GM08714 (cell line): ENCODE results near the gene ADORA2A.
A peak's percentile ranks its signal among the peaks of the same experiment; 100 is the strongest.

Experiments
- H3K4me3 ChIP-seq: fragments of 200-500 bp; sonication (Bioruptor generic); 2 replicates; pipeline ENCODE4 v1.5.1; 2014; ENCODE audit warnings: mild to moderate bottlenecking, low read length, inconsistent platforms
- ZNF274 ChIP-seq: IDR thresholded peaks from 2 replicates; pipeline ENCODE4 v1.6.1; 2012; ENCODE audit warnings: mild to moderate bottlenecking, low read depth, low read length

ADORA2A gene

GRCh38 chr22:24394254-24394653, 33.1 kb upstream of the ADORA2A start:
- no peak for TF ChIP-seq ZNF274
- H3K4me3 ChIP-seq = no peak overlapping the region

GRCh38 chr22:24398409-24398808, 29.0 kb upstream of the ADORA2A start:
- TF ChIP-seq ZNF274 = no peak
- H3K4me3 ChIP-seq = no peak overlapping the region

- no peak for TF ChIP-seq ZNF274
- H3K4me3 ChIP-seq = no peak overlapping the region; the same call in 1 of the 2 replicates
These were observed 27.2 kb upstream of the ADORA2A start for GRCh38 chr22:24400034-24400725.

GRCh38 chr22:24400726-24401596, 26.4 kb upstream of the ADORA2A start:
- TF ChIP-seq ZNF274 = no peak
- peak overlapping the region; percentile 54; the same call in 1 of the 2 replicates for H3K4me3 ChIP-seq

- H3K4me3 ChIP-seq = no peak overlapping the region
- no peak for TF ChIP-seq ZNF274
These were observed 25.4 kb upstream of the ADORA2A start for GRCh38 chr22:24401931-24402367.

- no peak overlapping the region for H3K4me3 ChIP-seq
- TF ChIP-seq ZNF274 = no peak
These were observed 24.8 kb upstream of the ADORA2A start for GRCh38 chr22:24402460-24403192.

- no peak for TF ChIP-seq ZNF274
- H3K4me3 ChIP-seq = no peak overlapping the region
These were observed 24.1 kb upstream of the ADORA2A start for GRCh38 chr22:24403346-24403745.

GRCh38 chr22:24404561-24405275, 22.7 kb upstream of the ADORA2A start:
- TF ChIP-seq ZNF274 = no peak
- H3K4me3 ChIP-seq = no peak overlapping the region

- H3K4me3 ChIP-seq = no peak overlapping the region
- no peak for TF ChIP-seq ZNF274
These were observed 21.6 kb upstream of the ADORA2A start for GRCh38 chr22:24405631-24406321.

GRCh38 chr22:24406322-24407277, 20.8 kb upstream of the ADORA2A start:
- H3K4me3 ChIP-seq = no peak overlapping the region
- TF ChIP-seq ZNF274 = no peak

GRCh38 chr22:24407278-24407665, 20.1 kb upstream of the ADORA2A start:
- H3K4me3 ChIP-seq = no peak overlapping the region
- no peak for TF ChIP-seq ZNF274

- no peak for TF ChIP-seq ZNF274
- H3K4me3 ChIP-seq = no peak overlapping the region
These were observed 19.5 kb upstream of the ADORA2A start for GRCh38 chr22:24407884-24408283.
